Tibial artery (tissue), 4 donors: ENCODE measurements around the gene PCBP3.

ENCODE experiments used
- DNase-seq, 2 donors: peaks; one replicate each; pipeline ENCODE4 v3.0.0-alpha.2; 2019
- H3K27ac ChIP-seq, 2 donors: fragments of 200-600 bp; sonication (generic) in 1 of 2; 1 replicate in 1 of 2; 2 replicates in 1 of 2; pipeline ENCODE4 v1.5.1; 2018 to 2019; ENCODE audit warnings: mild to moderate bottlenecking in 1 of 2
- H3K27me3 ChIP-seq, 2 donors: fragments of 200-600 bp; sonication (generic) in 1 of 2; one replicate each; pipeline versions ENCODE4 v1.5.1 to v1.6.0; 2016 to 2019
- H3K36me3 ChIP-seq, 3 donors: fragments of 200-600 bp; sonication (generic) in 2 of 3; one replicate each; pipeline ENCODE4 v1.5.1; 2016 to 2019; ENCODE audit warnings: mild to moderate bottlenecking in 2 of 3
- H3K4me1 ChIP-seq, 4 donors: fragments of 200-600 bp; sonication (generic) in 2 of 4; 1 replicate in 3 of 4; 2 replicates in 1 of 4; pipeline ENCODE4 v1.5.1; 2016 to 2019
- H3K4me3 ChIP-seq, 2 donors: fragments of 200-600 bp; sonication (generic) in 1 of 2; 1 replicate in 1 of 2; 2 replicates in 1 of 2; pipeline ENCODE4 v1.5.1; 2018 to 2019; ENCODE audit warnings: mild to moderate bottlenecking in 2 of 2
- H3K9me3 ChIP-seq, 3 donors: fragments of 200-600 bp; sonication (generic) in 1 of 3; one replicate each; pipeline ENCODE4 v1.5.1; 2016 to 2019
- intact Hi-C: fragments of 100-400 bp; cut with DNase I; formaldehyde crosslinking; loops from one replicate; pipeline ENCODE4 v1.15.0; 2023; ENCODE audit warnings: low total_unique reads
- TF ChIP-seq, protein P1 (sequence below), 2 experiments: fragments of 200-600 bp in 1 of 2; fragments of 450-650 bp in 1 of 2; IDR thresholded peaks; one replicate each; pipeline ENCODE4 v1.5.1; 2017 to 2019; ENCODE audit warnings: antibody characterized with exemption in 2 of 2, mild to moderate bottlenecking in 1 of 2, moderate library complexity in 1 of 2

PCBP3 gene

GRCh38 chr21:45866551-45866950 lies 223.0 kb downstream of the PCBP3 start:
- H3K4me3 ChIP-seq, result no peak overlapping the region
- no peaks in the 10 kb centered on the region for H3K4me1 ChIP-seq
- no peaks in the 10 kb centered on the region for H3K36me3 ChIP-seq
- intact Hi-C loops, result no loop called here
- H3K27me3 ChIP-seq, result peaks cover 0 to 9% of the 10 kb centered on the region in 2 donors
- H3K9me3 ChIP-seq, result no peaks in the 10 kb centered on the region
- DNase-seq, result no peak
- H3K27ac ChIP-seq, result no peak overlapping the region
- TF ChIP-seq, protein P1, sequence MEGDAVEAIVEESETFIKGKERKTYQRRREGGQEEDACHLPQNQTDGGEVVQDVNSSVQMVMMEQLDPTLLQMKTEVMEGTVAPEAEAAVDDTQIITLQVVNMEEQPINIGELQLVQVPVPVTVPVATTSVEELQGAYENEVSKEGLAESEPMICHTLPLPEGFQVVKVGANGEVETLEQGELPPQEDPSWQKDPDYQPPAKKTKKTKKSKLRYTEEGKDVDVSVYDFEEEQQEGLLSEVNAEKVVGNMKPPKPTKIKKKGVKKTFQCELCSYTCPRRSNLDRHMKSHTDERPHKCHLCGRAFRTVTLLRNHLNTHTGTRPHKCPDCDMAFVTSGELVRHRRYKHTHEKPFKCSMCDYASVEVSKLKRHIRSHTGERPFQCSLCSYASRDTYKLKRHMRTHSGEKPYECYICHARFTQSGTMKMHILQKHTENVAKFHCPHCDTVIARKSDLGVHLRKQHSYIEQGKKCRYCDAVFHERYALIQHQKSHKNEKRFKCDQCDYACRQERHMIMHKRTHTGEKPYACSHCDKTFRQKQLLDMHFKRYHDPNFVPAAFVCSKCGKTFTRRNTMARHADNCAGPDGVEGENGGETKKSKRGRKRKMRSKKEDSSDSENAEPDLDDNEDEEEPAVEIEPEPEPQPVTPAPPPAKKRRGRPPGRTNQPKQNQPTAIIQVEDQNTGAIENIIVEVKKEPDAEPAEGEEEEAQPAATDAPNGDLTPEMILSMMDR (IDR thresholded peaks at IDR 0.05), result no peak

DNA sequence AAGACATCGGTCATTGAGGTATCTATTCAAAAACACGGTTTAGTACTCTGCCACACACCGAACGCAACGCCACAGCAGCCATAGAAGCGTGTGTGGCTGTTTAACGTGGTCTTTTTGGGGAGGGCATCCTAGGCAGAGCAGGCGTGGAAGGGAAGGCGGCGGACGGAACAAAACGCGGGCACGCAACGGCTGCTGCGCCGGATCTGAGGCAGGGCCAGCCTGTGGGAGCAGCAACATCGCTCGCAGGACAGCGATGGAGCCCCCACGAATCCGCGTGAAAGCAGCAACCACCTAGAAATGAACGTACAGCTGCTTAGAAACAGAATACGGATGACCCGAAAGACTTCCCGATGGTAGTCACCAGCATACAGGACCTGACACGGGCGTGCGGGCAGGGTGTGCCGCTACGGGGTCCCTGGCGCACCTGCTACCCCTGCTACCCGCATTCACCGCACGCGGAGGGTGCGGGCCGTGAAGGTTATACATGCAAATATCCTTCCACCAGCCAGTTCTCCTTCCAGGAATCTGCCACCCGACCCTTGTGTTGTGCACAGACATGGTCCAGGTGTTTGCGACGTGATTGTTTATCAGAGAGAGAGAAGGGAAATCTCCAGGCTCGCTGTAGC lies 223.6 kb downstream of the PCBP3 start:
- DNase-seq, result no peak
- H3K27me3 ChIP-seq, result peaks cover 0 to 14% of the 10 kb centered on the region in 2 donors
- H3K4me1 ChIP-seq, result no peaks in the 10 kb centered on the region
- no peak overlapping the region for H3K27ac ChIP-seq
- H3K9me3 ChIP-seq, result no peaks in the 10 kb centered on the region
- no peaks in the 10 kb centered on the region for H3K36me3 ChIP-seq
- intact Hi-C loops, result no loop called here
- no peak overlapping the region for H3K4me3 ChIP-seq
- TF ChIP-seq, protein P1 (IDR thresholded peaks at IDR 0.05), result no peak

DNA sequence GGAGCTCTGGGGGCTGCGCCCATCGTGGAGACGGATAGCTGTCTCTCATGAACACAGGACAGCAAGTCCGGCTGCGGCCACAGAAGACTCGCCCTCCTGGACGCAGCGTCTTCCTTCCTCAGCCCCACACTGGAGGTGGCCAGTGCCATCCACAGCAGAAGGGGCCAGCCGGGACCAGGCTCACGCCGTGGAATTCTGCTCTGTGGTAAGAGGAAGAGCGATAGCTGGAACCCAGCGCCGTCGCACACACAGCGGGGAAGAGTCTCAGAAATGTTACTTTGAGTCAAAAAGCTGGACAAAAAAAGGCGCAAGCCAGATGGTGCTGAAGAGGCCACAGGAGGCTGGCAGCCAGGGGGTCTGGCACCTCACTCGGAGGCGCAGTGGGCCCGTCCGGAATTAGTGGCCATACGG lies 224.2 kb downstream of the PCBP3 start:
- Histone ChIP-seq H3K27me3 (peaks cover 0 to 14% of the 10 kb centered on the region in 2 donors), H3K27ac (no peak overlapping the region), H3K4me1 (no peaks in the 10 kb centered on the region), H3K36me3 (no peaks in the 10 kb centered on the region), H3K9me3 (no peaks in the 10 kb centered on the region), H3K4me3 (no peak overlapping the region)
- peak in 1 of 2 donors; percentile 15 for DNase-seq
- TF ChIP-seq, protein P1 (IDR thresholded peaks at IDR 0.05), result no peak
- intact Hi-C loops, result no loop called here

GRCh38 chr21:45868086-45868485 lies 224.6 kb downstream of the PCBP3 start:
- intact Hi-C loops, result no loop called here

DNA sequence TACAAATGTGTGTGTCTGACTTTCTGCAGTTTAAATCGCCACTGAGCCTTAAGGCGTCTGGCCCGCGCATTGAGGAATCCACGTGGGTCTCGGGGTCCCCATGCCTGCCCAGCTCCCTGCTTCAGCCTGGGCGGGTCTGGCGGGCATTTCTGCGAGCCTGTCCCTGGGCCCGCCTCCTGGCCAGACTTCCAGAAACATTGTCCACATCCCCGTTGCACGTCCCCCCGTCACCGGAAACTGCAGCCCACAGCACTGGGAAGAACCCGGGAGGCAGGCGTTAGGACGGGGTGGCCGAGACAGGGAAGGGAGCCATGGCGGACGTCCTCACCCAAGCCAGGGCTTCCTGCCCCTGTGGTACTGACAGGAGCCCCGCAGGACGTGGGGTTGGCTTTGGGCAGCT lies 225.0 kb downstream of the PCBP3 start:
- intact Hi-C loops, result no loop called here
- TF ChIP-seq, protein P1 (IDR thresholded peaks at IDR 0.05), result no peak
- H3K4me3 ChIP-seq, result no peak overlapping the region

More at GRCh38 chr21:45868086-45868485, 224.6 kb downstream of the PCBP3 start:
- peak in 1 of 2 donors; percentile 12 for DNase-seq
- Histone ChIP-seq H3K27ac (no peak overlapping the region), H3K36me3 (no peaks in the 10 kb centered on the region), H3K4me1 (no peaks in the 10 kb centered on the region), H3K27me3 (peaks cover 0 to 14% of the 10 kb centered on the region in 2 donors), H3K4me3 (no peak overlapping the region), H3K9me3 (no peaks in the 10 kb centered on the region)
- TF ChIP-seq, protein P1 (IDR thresholded peaks at IDR 0.05), result no peak

More for the DNA sequence above, 225.0 kb downstream of the PCBP3 start:
- Histone ChIP-seq H3K9me3 (no peaks in the 10 kb centered on the region), H3K36me3 (no peaks in the 10 kb centered on the region), H3K27me3 (peaks cover 0 to 14% of the 10 kb centered on the region in 2 donors), H3K27ac (no peak overlapping the region), H3K4me1 (no peaks in the 10 kb centered on the region)
- peak in 1 of 2 donors; percentile 9 for DNase-seq
